GM19372 (cell line): ENCODE data around the gene MYO9B.

ENCODE experiments used
- ATAC-seq: cut with Tn5 transposase; IDR thresholded peaks from one replicate; pipeline ENCODE4 v1.9.1; 2021; ENCODE audit warnings: mild to moderate bottlenecking, low read depth, moderate library complexity; ENCODE audit not compliant: unreplicated experiment

MYO9B gene

DNA sequence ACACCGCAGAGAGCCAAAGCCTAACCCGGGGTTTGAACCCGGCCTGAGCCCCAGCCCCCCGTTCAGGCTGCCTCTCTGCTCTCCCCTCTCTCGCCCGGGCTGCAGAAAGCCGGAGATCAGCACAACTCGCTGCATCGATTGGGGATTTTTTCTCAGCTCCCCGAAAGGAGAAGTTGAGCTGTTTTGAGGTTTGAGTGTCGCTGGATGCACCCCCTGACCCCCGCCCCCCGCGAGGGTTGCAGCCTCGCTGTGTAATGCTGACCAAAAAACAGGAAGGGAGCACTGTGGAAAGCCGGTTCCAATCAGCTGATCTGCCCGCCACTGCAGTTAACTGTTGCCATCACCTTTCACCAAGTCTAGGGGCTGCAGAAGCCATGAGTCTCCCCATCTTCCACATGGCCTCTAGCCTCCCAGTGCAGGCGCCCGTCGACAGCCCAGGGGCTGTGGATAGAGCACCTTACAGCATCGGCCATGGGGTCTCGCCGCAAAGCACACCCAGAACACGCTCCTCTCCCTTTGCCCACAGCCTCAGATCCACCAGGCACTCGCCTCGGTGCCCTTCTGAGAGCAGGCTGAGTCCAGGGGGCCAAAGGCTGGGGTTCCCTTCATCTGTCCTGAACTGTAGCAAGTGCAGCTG lies 34.5 kb downstream of the MYO9B start:
- no peak for ATAC-seq

DNA sequence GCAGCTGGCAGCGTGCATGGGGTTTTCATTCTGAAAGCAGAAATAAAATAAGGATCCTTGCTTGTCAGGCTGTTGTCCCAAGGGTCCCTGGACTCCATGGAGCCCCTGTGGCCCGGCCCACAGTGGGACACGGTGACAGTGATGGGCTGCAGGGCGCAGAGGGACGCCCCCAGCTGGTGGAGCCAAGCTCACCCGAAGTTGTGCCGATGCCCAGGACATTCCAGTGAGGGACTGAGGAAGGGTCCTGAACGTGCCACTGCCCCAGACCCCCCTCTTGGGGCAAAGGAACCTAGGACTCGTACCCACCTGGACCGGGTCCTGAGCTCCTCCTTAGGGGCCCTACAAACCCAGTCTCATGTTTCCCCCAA lies 35.0 kb downstream of the MYO9B start:
- no peak for ATAC-seq

DNA sequence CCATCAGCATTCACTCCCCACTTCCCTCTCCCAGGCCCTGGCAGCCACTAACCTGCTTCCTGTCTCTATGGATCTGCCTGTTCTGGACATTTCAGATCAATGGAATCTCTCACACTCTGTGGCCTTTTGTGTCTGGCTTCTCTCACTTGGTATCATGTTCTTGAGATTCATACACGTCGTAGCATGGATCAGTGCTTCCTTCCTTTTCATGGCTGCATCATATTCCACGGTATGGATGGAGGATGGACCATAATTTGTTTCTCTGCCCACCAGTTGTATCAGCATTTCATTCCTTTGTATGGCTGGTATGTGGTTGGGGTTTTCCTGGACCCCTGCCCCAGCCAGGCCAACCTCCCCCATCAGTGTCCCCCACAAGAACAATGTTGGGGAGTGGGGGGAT lies 36.2 kb downstream of the MYO9B start:
- ATAC-seq = no peak

DNA sequence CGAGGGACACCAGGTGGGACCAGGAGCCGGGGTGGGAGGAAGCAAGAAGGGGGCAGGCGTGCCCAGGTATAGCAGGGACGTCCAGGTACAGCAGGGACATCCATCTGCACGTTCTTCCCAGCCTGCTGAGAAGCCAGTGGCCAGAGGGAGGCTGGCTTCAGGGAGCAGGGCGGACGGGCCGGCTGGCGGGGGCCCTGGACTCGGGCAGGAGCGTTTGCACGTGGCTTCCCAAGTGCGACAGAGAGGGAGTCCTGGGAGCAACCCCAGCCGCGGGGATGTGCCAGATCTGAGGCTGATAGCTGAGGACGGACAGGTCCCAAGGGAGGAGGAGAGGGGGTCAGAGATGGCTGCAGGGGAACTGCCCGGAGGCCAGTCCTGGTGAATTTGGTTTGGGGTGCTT lies 36.7 kb downstream of the MYO9B start:
- no peak for ATAC-seq

DNA sequence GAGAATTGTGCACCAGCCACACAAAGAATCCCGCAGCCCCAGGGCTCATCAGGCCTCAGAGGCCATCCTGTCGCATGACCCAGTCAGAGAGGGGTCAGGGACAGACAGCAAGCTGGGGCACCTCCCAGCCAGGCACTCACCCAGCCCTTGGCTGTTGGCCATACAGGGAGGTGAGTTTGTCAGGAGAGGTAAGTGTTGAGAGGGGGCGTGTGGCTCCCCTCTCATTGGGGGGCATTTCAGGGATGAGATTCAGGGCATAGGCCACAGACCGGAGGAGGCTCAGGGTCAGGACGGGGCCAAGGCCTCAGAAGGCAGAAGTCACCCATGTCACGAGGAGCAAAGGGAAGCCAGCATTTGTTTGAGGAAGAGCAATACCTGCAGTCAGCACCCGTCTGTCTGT lies 37.1 kb downstream of the MYO9B start:
- no peak for ATAC-seq

DNA sequence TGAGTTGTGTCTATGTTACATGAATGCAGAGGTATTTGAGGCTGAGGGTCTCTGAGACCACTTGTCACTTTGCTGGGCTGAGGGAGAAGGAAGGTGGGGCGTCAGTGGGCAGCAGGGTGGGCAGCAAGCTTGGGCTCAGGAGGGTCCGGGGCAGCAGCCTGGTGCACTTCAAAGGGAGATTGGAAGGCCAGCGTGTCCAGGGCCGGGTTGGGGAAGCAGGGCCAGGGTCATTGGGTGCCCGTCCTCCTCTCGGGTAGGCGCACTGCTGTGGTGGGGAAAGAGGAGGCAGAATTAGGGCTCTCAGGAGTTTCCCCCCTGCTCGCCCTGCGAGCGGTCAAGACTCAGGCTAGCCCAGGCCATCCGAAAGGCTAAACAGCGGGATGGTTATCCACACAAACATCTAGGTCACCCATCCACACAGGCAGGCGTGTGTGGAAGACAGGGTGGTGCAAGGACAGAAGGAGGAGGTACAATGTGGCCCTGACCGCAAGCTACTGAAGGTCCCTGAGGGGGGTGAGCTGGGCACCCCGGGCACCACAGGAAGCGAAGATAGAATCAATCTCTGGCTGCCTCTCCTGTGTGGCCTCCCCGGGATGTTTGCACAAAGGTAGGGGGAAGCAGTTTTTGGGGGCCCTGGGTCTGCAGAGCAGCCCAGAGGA lies 37.7 kb downstream of the MYO9B start:
- ATAC-seq = no peak

DNA sequence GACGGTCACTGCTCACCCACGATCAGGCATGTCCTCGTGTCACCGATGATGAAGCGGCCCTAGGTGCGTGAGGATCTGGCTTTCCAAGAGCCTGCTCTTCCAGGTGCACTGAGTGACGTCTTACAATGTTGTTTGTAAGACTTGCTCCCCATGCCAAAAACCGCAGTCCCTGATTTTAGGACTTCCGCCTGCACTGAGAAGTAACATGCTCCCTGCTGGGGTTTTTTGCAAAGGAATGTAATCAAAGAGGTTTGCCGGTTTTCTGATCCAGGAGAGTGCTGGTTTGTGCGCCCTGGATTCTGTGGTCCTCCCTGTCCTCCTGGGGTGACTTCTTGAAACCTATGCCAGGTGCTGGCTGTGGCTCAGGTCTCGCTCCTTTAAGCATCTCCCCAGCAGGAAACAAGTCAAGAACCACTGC lies 38.8 kb downstream of the MYO9B start:
- ATAC-seq = no peak

DNA sequence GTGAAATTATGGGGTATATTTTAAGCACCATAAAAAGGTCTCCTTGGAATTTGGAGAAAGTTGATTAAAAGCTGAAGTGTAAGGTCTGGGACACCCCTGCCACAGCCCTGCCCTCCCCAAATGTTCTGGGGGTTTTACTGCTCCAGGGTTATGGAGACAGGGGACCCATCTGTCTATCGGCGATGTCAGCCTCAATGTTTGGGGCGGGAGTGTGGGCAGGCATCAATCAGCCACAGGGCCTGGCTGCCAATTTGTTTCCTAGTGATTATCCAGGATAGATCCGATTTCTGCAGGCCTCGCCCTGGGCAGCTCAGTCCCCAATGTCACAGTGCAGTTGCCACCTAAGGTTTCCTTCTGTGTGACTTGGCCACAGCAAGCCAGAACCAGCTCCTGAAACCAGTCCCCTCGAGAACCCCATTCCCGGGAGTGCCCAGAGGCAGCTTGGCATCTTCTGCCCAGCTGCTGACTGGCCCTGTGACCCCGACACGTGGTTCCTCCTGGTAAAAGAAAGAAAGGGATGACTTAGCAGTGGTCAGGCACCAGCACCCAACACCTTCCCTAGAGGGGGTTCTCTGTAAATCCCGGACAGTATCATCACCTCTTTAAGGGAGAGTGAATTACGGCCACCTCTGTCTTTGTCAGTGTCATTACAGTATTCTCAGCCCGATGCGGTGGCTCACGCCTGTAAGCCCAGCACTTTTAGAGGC lies 41.6 kb downstream of the MYO9B start:
- no peak for ATAC-seq

DNA sequence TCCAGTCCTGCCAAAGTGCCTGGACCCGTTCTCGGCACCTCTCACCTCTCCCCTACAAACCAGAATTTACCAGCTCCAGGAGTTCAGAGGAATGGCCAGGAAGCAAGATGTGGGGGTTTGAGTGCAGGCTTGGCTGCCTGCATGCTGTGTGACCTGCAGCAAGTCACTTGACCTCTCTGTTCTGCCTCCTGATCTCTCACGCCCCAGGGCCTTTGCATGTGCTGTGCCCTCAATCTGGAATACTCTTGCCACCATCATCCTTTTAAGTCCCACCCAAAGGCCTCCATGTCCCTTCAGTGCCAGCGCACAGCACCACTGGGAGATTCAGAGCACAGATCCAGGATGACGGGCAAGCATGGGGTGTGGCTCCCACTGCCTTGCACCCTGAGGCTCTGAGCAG lies 43.4 kb downstream of the MYO9B start:
- ATAC-seq = no peak

DNA sequence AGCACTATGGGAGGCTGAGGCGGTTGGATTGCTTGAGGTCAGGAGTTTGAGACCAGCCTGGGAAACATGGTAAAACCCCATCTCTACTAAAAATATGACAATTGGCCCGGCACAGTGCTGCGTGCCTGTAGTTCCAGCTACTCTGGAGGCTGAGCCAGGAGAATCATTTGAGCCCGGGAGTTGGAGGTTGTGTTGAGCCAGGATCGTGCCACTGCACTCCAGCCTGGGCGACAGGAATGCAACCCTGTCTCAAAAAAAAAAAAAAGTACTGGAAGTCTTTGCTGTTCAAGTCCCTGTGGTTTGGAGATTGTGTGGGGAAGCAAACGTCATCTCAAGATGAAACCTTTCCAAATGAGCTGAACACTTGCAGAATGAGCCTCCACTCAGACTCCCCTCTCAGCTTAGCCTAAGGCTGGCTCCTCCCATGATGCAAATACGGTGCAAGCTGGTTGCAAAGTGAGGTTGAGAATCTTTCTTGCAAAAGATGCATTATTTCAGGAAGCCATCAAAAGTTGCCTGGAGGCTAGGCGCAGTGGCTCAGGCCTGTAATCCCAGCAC lies 46.2 kb downstream of the MYO9B start:
- ATAC-seq = no peak

DNA sequence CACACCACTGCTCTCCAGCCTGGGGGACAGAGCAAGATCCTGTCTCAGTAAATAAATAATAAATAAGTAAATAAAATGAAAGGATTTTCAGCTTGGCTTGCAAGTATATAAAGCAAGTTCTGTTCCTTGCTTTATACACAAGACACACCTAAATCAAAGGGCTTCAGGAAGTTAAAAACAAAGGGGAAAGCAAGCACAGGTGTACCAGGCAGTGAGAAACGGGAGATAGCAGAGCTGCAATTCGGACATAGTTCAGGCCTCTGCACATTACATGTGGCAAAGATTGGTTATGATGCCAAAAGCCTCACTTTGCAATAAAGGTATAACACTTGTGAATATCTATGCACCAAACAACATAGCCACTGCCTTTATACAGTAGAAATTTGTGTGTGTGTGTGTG lies 47.5 kb downstream of the MYO9B start:
- ATAC-seq = no peak

DNA sequence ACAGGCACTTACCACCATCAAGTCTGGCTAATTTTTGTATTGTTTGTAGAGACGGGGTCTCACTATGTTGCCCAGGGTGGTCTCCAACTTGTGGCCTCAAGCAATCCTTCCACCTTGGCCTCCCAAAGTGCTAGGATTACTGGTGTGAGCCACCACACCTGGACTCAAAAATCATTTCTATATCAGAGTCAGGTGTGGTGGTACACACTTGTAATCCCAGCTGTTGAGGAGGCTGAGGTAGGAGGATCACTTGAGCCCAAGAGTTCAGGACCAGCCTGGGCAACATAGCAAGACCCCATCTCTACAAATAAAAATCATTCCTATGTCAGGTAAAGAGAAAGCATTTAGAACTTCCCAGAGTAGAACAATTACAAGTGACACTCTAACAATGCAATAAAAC lies 48.4 kb downstream of the MYO9B start:
- no peak for ATAC-seq

DNA sequence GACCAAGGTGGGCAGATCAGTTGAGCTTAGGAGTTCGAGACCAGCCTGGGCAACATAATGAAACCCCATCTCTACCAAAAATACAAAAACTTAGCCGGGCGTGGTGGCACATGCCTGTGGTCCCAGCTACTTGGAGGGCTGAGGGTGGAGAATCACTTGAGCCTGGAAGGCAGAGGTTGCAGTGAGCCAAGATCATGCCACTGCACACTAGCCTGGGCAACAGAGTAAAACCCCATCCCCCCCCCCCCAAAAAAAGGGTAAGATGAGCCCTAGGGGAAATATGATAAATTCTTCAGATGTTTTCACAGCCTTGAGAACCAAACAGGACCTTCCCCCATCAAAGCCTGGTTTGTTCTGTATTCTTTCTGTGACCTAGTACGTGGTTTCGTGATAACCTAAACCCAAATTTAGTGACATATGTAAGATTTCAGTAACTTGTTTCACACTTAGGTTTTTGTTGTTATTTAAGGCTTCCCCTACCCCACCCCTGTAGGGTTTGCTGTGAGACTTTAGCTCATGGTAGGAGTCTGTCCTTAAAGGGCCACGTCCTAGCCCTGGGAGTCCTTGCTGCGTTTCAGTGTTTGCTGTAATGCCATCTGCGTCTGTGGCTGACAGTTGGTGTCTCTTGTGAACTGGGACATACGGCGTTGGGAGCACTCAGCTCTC lies 49.6 kb downstream of the MYO9B start:
- ATAC-seq = peak; percentile 74

DNA sequence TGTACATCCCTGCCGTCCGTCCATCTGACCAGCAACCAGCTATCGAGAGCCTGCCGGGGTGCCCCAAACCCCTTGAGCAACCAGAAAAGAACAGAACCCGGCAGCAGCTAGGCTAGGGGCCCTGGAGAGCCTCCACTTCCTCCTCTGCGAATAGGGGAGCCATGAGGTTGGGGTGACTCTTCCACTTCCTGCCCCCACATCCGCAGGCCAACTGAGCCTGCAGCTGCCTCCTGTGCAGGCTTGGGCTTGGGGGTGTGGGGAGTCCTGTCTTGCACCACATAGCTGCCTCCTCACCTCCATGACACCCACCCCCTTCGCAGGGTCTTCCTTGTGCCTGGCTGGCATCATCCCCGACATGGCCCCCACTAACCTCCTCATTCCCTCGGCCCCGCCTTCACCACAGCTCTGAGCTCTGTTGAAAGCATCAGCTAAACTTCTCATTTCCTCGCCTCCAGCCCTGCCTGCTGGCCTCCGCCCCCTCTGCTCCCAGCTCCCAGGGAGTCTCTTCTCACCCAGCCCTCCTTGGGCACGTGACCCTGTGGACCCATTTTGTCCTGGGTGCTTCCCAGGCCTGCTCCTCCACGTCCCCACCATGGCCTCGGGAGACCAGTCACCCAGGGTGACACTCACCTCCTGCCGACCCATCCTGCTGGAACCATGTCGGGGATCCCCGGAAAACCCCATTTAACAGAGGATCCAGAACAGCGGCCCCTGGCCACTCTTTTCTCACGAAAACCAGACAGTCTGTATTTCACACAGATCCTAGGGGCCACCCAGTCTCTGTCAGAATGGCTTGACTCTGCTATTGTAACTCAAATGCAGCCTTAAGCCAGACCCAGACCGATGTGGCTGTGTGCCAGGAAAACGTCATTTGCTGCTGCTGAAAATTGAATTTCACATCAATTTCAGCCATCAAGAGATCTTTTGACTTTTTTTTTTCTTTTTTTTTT lies 50.4 kb downstream of the MYO9B start:
- ATAC-seq = peak; percentile 60

DNA sequence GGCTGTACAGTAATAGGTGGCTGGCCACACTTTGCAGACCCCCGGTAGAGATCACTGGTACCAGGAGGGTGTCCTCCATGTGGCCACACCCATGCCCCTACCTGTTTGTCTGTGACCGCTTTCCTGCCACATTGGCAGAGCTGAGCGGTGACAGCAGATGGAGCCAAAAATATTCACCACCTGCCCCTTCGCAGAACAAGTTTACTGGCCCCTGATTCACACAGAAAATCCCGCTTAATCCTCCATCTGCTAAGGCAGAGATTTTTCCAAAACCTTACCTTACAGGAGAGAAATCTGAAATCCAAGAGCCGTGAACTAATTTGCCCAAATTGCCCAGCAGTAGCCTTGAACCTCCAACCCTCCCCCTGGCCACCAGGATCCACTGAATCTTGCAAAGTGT lies 52.1 kb downstream of the MYO9B start:
- no peak for ATAC-seq

DNA sequence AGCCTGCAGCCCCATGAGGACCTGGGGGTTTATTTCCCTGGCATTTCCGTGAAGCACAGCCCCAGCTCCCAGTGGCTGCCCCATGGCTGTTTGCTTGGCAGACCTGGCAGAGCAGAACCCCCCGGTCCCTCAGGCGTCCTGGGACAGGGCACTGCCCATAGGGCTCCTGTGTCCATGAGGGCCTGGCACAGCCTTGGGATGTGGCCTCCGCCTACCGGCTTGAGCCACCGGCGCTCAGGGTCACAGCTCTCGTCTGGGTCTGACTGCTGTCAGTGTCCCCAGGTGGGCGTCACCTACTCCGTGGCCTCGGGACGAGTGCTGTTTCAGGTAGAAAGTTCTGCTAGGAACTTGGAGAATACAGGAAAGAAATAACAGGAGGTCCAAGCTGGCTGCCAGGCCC lies 52.8 kb downstream of the MYO9B start:
- no peak for ATAC-seq

DNA sequence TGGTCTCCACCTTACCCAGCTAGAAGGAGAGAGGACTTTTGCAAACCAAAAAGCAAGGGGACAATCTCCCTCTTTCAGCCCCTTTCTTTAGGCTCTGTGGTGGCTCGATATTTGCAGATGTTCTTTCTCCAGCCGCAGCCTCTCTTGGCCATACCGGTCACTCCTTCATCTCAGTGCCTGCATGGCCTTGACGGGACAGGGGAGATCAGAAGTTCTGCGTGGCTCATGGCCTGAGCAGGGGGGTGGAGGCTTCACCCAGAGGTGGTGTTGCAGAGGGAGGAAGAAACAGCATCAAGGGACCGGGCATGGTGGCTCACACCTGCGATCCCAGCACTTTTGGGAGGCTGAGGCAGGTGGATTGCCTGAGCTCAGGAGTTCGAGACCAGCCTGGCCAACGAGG lies 53.2 kb downstream of the MYO9B start:
- ATAC-seq = no peak

DNA sequence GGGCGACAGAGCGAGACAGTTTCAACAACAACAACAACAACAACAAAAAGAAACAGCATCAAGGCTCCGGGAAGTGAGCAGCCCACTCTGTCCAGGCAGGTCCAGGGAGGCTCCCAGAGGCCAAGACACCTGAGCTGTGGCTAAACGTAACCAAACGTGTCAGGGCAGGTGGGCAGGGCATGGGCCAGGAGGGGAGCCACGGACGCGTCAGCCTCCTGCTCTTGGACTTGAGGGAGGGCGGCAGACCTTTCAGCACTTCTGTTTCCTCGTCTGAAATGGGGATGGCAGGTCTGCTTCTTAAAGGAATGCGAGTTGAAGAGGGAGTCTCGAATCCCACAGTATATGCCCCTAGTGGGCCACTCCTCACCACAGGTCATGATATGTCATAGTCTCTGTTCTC lies 53.8 kb downstream of the MYO9B start:
- ATAC-seq = no peak

DNA sequence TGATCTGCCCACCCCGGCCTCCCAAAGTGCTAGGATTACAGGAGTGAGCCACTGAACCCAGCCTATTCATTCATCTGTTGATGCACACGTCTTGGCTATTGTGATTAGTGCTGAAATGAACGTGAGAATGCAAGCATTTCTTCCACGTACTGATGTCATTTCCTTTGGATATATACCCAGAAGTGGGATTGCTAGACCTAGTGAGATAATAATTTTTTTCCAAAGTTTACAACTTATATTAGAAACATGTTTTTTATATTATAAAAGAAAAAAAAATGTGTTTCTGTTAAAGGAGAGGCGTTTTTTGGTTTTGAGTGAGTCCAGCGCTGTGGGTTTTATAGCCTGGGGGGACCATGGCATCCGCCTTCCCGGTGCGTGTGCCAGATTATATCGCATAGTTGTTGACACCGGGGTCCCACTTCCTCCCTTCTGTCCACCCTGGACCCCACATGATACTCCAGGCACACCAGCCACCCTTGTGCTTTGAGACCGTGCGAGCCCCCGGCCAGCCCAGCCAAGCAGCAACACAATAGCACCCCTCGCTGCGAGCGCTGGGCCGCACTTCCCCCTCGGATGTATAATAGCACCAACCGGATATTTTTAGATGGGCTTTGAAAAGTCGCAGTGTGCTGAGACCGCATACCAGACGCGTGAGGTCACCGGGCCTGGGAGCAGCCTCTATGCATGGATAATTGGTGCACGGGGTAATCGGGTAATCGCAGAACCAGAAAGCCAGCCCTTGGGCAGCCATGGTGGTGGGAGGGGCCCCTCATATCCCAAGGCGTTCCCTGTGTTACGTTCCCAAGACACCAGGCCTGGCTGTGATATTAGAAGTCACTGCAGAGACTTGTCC lies 59.6 kb downstream of the MYO9B start:
- ATAC-seq = peak; percentile 56
